ENCODE data around the gene ARPP19. TPM values are rescaled to one million over a fixed set of nuclear protein-coding genes. Genes with fewer than 3 reads are reported as not detected.
"Not testable (repeated sequence)": the region's sequence is repeated elsewhere in the genome, so short reads cannot be mapped to it uniquely, and the experiment has no call there.

ARPP19 gene
- total and polyA plus RNA-seq, 2 experiments from 2014 or later = 78.3 to 192 TPM

- TF ChIP-seq CTCF (conservative IDR thresholded peaks at IDR 0.05; ENCODE audit: low read depth in 2 of 2) (no peak), ZNF462 (CRISPR knock-in tag; IDR thresholded peaks at IDR 0.05) (no peak)
These were observed 1.9 kb downstream of the ARPP19 start (continued) for GRCh38 chr15:52566889-52567288.

GRCh38 chr15:52565417-52566358 lies 3.1 kb downstream of the ARPP19 start:
- not testable (repeated sequence) for H3K27me3 ChIP-seq (ENCODE audit: insufficient read depth); H2AFZ ChIP-seq; H3K4me3 Mint-ChIP-seq; H3K4me2 ChIP-seq; H3K27me3 Mint-ChIP-seq (ENCODE audit: insufficient read depth, low read depth, poor library complexity); ATAC-seq; H3K4me3 ChIP-seq; H3F3A ChIP-seq (replicated peaks; ENCODE audit: low read depth); H3K36me3 ChIP-seq (ENCODE audit: insufficient read depth); DNase-seq (ENCODE audit: low spot score); H3K9me2 ChIP-seq (ENCODE audit: insufficient read depth); H3K9me3 Mint-ChIP-seq; H3K36me3 Mint-ChIP-seq (ENCODE audit: low read depth)
- peak overlapping the region; percentile 14; the same call in 1 of the 2 replicates for H3K27ac Mint-ChIP-seq
- peaks cover 53% of the 10 kb centered on the region for H4K20me1 ChIP-seq (replicated peaks; ENCODE audit: insufficient read depth)
- H3K4me1 Mint-ChIP-seq = peaks cover 32% of the 10 kb centered on the region
- H3K27ac ChIP-seq (ENCODE audit: low read depth) = peak overlapping the region; percentile 35; the same call in 1 of the 2 replicates
- H3K4me1 ChIP-seq (ENCODE audit: insufficient read depth) = peaks cover 23% of the 10 kb centered on the region; the same call in 1 of the 2 replicates
- H3K79me2 ChIP-seq (replicated peaks; ENCODE audit: insufficient read depth) = peaks cover 79% of the 10 kb centered on the region

Data from GM23338 (cell line).